Astrocyte (in vitro differentiated cells and primary cell): ENCODE results near the gene ECSCR. TPM values are rescaled to one million over a fixed set of nuclear protein-coding genes. Genes with fewer than 3 reads are reported as not detected.

Source experiments
- DNase-seq: peaks from one replicate; pipeline ENCODE4 v3.0.0-alpha.2; 2010; ENCODE audit warnings: low read depth
- FAIRE-seq: peaks from 2 replicates; lab custom pipeline; 2011; peaks lifted over from hg19 to GRCh38; lab: Jason Lieb, UNC
- H2AFZ ChIP-seq: 2 replicates; pipeline ENCODE4 v1.6.0; 2012; ENCODE audit warnings: low read depth, low read length, inconsistent platforms
- H3K27ac ChIP-seq: 2 replicates; pipeline ENCODE4 v1.5.1; 2011; ENCODE audit warnings: low read depth, low read length, inconsistent platforms
- H3K27me3 ChIP-seq: 2 replicates; pipeline ENCODE4 v1.6.0; 2011; ENCODE audit warnings: low read length, inconsistent platforms; ENCODE audit not compliant: insufficient read depth
- H3K36me3 ChIP-seq: 2 replicates; pipeline ENCODE4 v1.5.1; 2011; ENCODE audit warnings: low read length, inconsistent platforms; ENCODE audit not compliant: insufficient read depth
- H3K4me1 ChIP-seq: 2 replicates; pipeline ENCODE4 v1.5.1; 2011; ENCODE audit warnings: low read length, inconsistent platforms; ENCODE audit not compliant: insufficient read depth
- H3K4me2 ChIP-seq: 2 replicates; pipeline ENCODE4 v1.6.0; 2012; ENCODE audit warnings: low read length, inconsistent platforms
- H3K4me3 ChIP-seq: 2 replicates; pipeline ENCODE4 v1.5.1; 2011; ENCODE audit warnings: low read depth, mild to moderate bottlenecking, low read length, inconsistent platforms; ENCODE audit not compliant: insufficient read depth
- H3K79me2 ChIP-seq: 2 replicates; pipeline ENCODE4 v1.6.0; 2012; ENCODE audit warnings: mild to moderate bottlenecking, low read length, inconsistent platforms; ENCODE audit not compliant: insufficient read depth
- H3K9ac ChIP-seq: 2 replicates; pipeline ENCODE4 v1.6.0; 2012; ENCODE audit warnings: mild to moderate bottlenecking, low read length, inconsistent platforms
- H3K9me3 ChIP-seq: 2 replicates; pipeline ENCODE4 v1.5.1; 2012; ENCODE audit warnings: low read depth, mild to moderate bottlenecking, low read length, inconsistent platforms; ENCODE audit not compliant: insufficient read depth
- H4K20me1 ChIP-seq: 2 replicates; pipeline ENCODE4 v1.6.0; 2012; ENCODE audit warnings: low read length, inconsistent platforms; ENCODE audit not compliant: insufficient read depth
- H3K27ac Mint-ChIP-seq: one replicate; pipeline ENCODE4 v1.8.0; 2021; ENCODE audit warnings: mild to moderate bottlenecking, mixed read lengths; ENCODE audit not compliant: unreplicated experiment
- H3K27me3 Mint-ChIP-seq: one replicate; pipeline ENCODE4 v1.8.0; 2021; ENCODE audit warnings: low read depth, mixed read lengths; ENCODE audit not compliant: unreplicated experiment
- H3K36me3 Mint-ChIP-seq: one replicate; pipeline ENCODE4 v1.8.0; 2021; ENCODE audit warnings: low read depth, mixed read lengths; ENCODE audit not compliant: unreplicated experiment
- H3K4me1 Mint-ChIP-seq: one replicate; pipeline ENCODE4 v1.8.0; 2021; ENCODE audit warnings: low read depth, mixed read lengths; ENCODE audit not compliant: unreplicated experiment
- H3K4me3 Mint-ChIP-seq: one replicate; pipeline ENCODE4 v1.8.0; 2021; ENCODE audit warnings: mild to moderate bottlenecking, moderate library complexity, mixed read lengths; ENCODE audit not compliant: unreplicated experiment
- H3K9me3 Mint-ChIP-seq: one replicate; pipeline ENCODE4 v1.8.0; 2021; ENCODE audit warnings: mild to moderate bottlenecking, mixed read lengths; ENCODE audit not compliant: unreplicated experiment
- CTCF ChIP-seq: IDR thresholded peaks from 2 replicates; pipeline ENCODE4 v1.5.1; 2011; ENCODE audit warnings: low read depth, mild to moderate bottlenecking, inconsistent platforms, low read length, moderate library complexity; ENCODE audit not compliant: insufficient read depth
- EZH2 ChIP-seq: IDR thresholded peaks from 2 replicates; pipeline ENCODE4 v1.6.1; 2012; ENCODE audit warnings: mild to moderate bottlenecking, low read length, inconsistent platforms; ENCODE audit not compliant: insufficient read depth
- total RNA-seq: library from RNA; stranded (reverse); gene quantifications from 2 replicates; pipeline ENCODE4 v1.2.1, GENCODE V29; 2021

ECSCR gene
- total RNA-seq, 1 donor from 2014 or later: 1.00 TPM

GRCh38 chr5:139422307-139422893, 40.1 kb downstream of the ECSCR start:
- H3K27ac ChIP-seq: no peak overlapping the region
- Mint-ChIP-seq H3K9me3 (no peaks in the 10 kb centered on the region), H3K4me3 (no peak overlapping the region), H3K4me1 (peaks cover 10% of the 10 kb centered on the region), H3K27ac (no peak overlapping the region), H3K27me3 (no peaks in the 10 kb centered on the region), H3K36me3 (peaks cover 12% of the 10 kb centered on the region)
- H3K4me1 ChIP-seq: peaks cover 8% of the 10 kb centered on the region
- peak; percentile 44 for DNase-seq
- H4K20me1 ChIP-seq: no peaks in the 10 kb centered on the region
- no peak overlapping the region for H3K4me3 ChIP-seq
- H3K4me2 ChIP-seq: no peak overlapping the region
- FAIRE-seq: peak; percentile 77
- TF ChIP-seq CTCF (peak; percentile 98), EZH2 (no peak)
- H2AFZ ChIP-seq: no peak overlapping the region
- H3K36me3 ChIP-seq: peaks cover 11% of the 10 kb centered on the region
- no peaks in the 10 kb centered on the region for H3K9me3 ChIP-seq
- H3K9ac ChIP-seq: no peak overlapping the region
- H3K79me2 ChIP-seq: no peaks in the 10 kb centered on the region
- H3K27me3 ChIP-seq: no peaks in the 10 kb centered on the region

GRCh38 chr5:139419226-139420192, 43.0 kb downstream of the ECSCR start:
- Histone ChIP-seq H3K79me2 (no peaks in the 10 kb centered on the region), H3K27me3 (no peaks in the 10 kb centered on the region), H3K9me3 (no peaks in the 10 kb centered on the region), H3K4me2 (no peak overlapping the region), H3K9ac (no peak overlapping the region), H4K20me1 (no peaks in the 10 kb centered on the region), H3K4me3 (no peak overlapping the region), H3K27ac (no peak overlapping the region), H3K36me3 (peaks cover 11% of the 10 kb centered on the region), H2AFZ (no peak overlapping the region), H3K4me1 (peaks cover 11% of the 10 kb centered on the region)
- H3K4me1 Mint-ChIP-seq: no peaks in the 10 kb centered on the region
- no peak overlapping the region for H3K4me3 Mint-ChIP-seq
- no peak overlapping the region for H3K27ac Mint-ChIP-seq
- FAIRE-seq: no peak
- H3K9me3 Mint-ChIP-seq: no peaks in the 10 kb centered on the region
- H3K36me3 Mint-ChIP-seq: peaks cover 20% of the 10 kb centered on the region
- DNase-seq: no peak
- TF ChIP-seq EZH2 (no peak), CTCF (no peak)
- H3K27me3 Mint-ChIP-seq: no peaks in the 10 kb centered on the region
